PFSK-1 (cell line): ENCODE results near the gene PTH1R.

Experiments used
- FOXP2 ChIP-seq: optimal IDR thresholded peaks from 2 replicates; pipeline ENCODE3; 2011; ENCODE audit warnings: borderline replicate concordance, control low read depth, inconsistent platforms; ENCODE audit not compliant: insufficient read depth; ENCODE audit errors: extremely low read length, extremely low read depth
- POLR2AphosphoS5 ChIP-seq: IDR thresholded peaks from 2 replicates; pipeline ENCODE4 v1.6.1; 2012; ENCODE audit warnings: low read depth, mild to moderate bottlenecking, control low read depth, low read length, moderate library complexity
- TAF1 ChIP-seq: IDR thresholded peaks from 2 replicates; pipeline ENCODE4 v1.6.1; 2012; ENCODE audit warnings: low read length, control low read depth, borderline replicate concordance; ENCODE audit not compliant: insufficient read depth

- TF ChIP-seq TAF1 (no peak), POLR2AphosphoS5 (no peak), FOXP2 (no peak)
Observed at GRCh38 chr3:46830801-46831200, 46.7 kb upstream of the PTH1R start.
